NCI-H345 (cell line): ENCODE data around the gene SIGLEC1.
A peak's percentile ranks its signal among the peaks of the same experiment; 100 is the strongest.

Source experiments
- DNase-seq: peaks from one replicate; lab custom pipeline; 2025; lab: John Stamatoyannopoulos, UW

Gene SIGLEC1

DNA sequence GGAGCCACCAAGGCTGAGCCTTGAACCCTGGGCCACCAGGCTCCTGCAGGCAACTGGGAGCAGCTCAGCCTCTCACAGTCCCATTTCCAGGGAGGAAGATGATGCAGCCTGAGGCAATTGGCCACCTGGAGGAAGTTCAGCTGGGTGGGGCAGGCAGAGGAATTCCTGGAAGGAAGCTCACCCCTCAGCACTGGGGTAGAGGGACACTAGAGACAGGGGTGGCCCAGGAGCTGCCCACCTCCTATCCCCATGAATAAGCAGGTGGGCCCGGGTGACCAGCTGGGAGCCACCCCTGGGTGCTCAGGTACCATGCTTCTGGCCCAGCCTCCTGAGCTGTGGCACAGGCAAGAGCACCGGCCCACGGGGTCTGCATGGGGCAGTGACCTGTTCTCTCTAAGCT lies 16.5 kb upstream of the SIGLEC1 start:
- DNase-seq, result no peak

GRCh38 chr20:3728354-3728753 lies 16.0 kb upstream of the SIGLEC1 start:
- DNase-seq, result no peak

- DNase-seq, result no peak
These were observed 15.1 kb upstream of the SIGLEC1 start for GRCh38 chr20:3727401-3728021.

GRCh38 chr20:3724356-3724755 lies 12.0 kb upstream of the SIGLEC1 start:
- no peak for DNase-seq

DNA sequence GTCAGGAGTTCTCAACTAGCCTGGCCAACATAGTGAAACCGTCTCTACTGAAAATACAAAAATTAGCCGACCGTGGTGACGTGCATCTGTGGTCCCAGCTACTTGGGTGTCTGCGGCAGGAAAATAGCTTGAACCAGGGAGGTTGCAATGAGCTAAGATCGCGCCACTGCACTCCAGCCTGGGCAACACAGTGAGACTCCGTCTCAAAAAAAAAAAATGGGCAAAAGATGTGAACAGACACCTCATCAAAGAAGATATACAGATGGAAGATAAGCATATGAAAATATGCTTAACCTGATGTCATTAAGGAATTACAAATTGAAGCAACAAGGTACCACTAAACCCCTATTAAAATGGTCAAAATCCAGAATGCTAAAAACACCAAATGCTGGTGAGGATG lies 10.9 kb upstream of the SIGLEC1 start:
- no peak for DNase-seq

DNA sequence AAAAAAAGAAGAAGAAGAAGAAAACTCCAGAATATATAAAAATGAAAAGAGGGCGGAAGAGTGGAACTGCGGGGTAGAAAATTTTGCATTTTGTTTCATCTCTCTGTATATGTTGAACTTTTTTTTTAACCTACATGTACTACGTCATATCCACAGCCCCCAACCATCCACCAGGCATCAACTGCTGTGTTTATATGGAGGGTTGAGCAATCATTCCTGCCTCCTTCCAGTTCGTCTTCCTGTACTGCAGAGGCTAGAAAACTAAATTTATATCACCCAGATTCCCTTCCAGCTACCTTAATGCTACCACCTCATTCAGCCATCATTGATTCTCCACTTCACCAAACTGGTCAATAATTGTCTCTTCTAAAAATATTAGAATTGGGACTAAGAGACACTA lies 9.5 kb upstream of the SIGLEC1 start:
- DNase-seq, result no peak

DNA sequence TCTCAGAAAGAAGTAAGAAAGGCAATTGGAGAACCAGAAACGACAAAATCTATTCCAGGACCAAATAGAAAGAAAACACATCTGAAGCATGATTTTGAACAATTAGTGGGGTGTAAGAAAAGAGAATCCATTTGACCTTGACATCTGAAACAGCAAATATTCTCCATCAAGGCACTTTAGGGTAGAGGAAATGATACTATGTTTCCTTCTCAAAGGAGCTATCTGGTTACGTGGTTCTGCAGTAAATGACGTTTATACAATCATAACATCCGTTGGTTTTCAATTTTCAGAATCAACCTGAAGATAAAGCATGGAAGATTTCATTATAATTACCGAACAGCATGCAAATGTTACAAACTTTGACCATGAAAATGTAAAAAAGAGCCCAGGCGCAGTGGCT lies 8.2 kb upstream of the SIGLEC1 start:
- DNase-seq, result no peak

DNA sequence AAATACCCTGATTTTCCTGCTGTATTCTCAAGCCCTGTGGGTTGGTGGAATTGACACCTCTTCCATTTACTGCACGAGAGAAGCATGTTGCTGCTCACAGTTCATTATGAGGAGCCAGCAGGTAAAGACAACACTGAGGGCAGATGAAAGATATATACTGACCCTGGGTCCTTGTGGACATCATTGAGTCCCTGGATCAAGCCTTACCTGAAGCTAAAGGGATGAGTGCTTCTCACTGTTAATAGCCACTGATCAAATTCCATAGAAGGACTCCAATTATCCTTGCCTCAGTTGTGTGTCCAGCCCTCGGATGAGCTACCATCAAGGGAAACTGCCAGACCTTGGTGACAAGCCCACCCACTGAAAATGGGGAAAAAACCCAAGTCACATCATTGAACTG lies 7.7 kb upstream of the SIGLEC1 start:
- no peak for DNase-seq

DNA sequence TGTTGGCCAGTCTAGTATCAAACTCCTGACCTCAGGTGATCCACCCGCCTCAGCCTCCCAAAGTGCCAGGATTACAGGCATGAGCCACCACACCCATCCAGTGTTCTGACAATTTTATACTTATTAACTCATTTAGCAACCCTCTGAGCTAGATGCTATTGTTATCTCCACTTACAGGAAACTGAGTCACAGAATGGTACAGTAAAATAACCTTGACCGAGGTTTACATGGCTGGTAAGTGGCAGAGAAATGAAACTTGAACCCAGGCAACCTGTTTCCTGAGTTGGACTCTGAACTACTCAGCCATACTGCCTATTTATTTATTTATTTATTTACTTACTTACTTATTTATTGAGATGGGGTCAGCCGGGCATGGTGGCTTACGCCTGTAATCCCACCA lies 6.6 kb upstream of the SIGLEC1 start:
- no peak for DNase-seq

DNA sequence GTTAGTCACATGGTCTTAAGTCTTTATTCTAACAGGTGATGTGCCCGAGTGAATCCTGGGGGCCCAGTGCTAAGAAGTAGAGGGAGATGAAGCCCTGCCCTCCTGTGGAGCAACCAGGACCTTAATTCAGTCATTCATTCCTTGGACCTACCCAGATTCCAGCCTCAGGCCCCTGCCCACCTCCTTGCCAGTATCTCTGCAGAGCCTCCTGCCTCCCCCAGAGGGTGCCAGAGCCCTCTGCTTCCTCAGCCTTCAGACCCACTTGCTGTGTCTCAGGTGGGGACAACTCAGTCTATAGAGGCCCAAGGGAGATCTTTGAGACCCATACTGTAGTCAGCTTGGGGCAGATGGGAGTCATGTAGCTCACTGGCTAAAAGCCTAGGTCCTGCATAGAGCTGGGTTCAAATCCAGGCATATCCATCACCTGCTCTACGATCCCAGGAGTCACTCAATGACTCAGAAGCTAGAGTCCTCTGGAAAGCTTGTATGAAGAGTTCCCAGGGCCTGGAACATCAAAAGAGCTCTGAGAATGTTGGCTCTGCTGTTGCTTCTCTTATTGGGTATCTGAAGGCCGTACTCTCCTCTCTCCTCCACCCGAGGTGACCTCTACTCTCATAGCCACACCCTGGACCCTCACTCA lies 3.9 kb upstream of the SIGLEC1 start:
- peak; percentile 61 for DNase-seq

GRCh38 chr20:3714092-3714491 lies 1.7 kb upstream of the SIGLEC1 start:
- DNase-seq, result no peak

GRCh38 chr20:3711484-3711941 lies 887 bp downstream of the SIGLEC1 start:
- no peak for DNase-seq

GRCh38 chr20:3710703-3711483 lies 1.5 kb downstream of the SIGLEC1 start:
- peak; percentile 71 for DNase-seq

DNA sequence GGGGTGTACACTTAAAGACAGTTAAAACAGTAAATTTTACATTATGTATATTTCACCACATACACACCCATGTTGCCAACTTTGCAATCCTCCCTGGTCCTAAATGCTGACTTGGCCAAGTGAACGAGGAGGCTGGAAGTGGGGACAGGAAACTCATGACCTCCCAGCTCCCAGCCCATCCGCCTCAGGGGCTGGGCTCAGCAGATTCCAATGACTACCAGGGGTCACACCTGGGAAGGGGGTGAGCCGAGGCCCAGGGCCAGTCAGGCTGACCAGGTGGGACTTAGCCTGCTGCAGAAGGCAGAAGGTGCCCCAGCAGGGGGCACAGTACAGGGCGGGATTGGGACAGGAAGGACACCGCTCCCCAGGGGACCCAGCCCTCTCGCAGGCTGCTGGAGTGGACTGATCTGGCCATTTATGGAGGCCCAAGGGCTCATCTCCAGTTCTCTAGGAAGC lies 2.4 kb downstream of the SIGLEC1 start:
- no peak for DNase-seq

DNA sequence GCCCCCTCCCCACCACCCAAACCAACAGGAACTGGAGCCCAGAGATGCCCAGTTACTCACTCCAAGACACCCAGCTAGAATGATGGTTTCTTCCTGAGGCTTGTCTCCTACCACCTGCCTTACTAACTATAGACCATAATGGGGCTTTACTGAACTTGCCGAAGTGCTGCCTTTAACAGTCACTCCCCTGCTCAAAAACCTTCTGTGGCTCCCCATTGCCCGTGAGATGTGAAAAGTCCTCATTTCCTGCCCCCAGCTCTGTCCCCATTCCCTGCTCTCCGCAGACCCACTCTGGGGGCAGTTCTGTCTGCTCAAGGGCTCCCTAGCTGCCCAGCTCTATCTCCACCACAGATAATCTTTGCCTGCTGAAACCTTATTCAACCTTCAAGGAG lies 4.9 kb downstream of the SIGLEC1 start:
- no peak for DNase-seq

DNA sequence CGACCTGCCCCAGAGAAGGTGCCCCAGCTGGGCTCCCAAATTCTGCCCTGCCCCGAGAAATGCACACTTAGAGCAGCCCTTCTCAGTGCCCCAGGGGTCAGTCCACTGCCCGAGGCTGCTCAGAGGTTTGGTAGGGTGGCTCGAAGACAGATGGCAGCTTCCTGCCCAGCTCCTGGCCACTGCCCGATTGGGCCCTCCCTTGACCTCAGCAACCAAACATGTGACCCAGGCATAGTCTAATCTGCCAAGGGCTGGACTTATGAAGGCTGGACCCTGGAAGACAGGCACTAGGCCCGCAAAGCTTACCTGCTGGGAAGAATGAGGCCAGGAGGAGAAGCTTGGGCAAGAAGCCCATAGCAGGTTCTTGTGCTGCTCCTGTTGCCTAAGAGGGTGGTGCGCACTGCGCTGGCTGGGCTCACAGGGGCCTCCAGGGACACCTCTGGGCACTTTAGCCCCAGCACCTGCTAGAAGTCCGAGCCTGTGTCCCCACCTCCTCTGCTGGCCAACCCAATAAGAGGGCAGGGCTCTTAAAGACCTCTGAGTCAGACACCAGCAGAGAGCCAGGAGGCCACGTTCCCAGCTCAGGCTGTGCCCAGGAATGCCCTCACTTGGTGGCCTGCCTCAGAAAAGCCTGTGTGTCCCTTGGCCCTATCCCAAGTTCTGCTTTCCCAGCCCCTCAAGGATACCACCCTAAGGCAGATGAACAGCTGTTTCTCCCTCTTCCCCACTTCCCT lies 5.5 kb downstream of the SIGLEC1 start:
- DNase-seq, result no peak

- DNase-seq, result no peak
These were observed 6.2 kb downstream of the SIGLEC1 start for GRCh38 chr20:3705970-3706739.

DNA sequence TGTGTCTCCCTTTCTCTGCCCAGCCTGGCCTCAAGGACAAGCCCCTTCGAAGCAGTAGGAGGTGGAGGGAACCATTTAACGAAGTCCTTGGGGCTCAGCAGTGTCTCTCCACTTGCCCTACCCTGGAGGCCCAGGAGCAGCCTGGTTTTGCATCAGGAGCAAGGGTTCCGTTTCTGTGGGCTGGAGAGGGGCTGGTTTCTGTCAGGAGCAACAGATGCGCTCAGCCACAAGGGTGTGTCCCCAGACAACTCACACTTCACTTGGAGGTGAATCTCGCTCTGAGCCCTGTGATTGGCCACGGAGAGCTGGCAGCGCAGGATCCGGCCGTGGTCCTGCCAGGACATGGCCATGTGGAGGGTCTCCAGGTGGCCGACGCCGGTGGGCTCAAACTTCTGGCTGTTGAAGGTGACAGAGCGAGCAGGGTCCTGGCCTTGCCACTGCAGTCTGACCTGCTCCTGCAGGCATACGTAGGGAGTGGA lies 6.9 kb downstream of the SIGLEC1 start:
- no peak for DNase-seq

- no peak for DNase-seq
These were observed 8.3 kb downstream of the SIGLEC1 start for GRCh38 chr20:3704087-3704486.

- DNase-seq, result no peak
These were observed 9.6 kb downstream of the SIGLEC1 start for GRCh38 chr20:3702611-3703391.
